ENCODE measurements around the gene TMEM123.

DNA sequence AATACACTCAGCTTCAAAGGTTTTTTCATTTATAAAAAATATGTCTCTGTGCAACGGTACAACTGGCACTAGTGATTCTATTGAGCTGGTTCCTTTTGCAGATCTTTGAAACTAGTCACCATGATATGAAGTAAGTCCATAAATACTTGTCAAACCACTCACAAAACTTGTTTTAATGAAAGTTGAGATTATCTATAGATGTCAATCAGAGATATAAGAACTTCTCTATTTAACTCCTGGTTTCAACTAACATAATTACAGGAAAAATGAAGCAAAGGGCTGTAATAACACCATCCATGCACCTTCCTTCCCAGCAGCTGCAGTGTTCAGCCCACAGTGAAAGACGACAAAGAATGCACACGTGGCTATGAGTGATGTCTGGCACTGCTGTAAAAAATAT is 44.7 kb downstream of the TMEM123 start:
- TF ChIP-seq CTCF (IDR thresholded peaks at IDR 0.05; ENCODE audit: borderline replicate concordance, extremely low read depth, low read length, poor library complexity, severe bottlenecking) (no peak), EZH2 (IDR thresholded peaks at IDR 0.05; ENCODE audit: borderline replicate concordance, low read depth, low read length, severe bottlenecking) (no peak)

Measured in DND-41 (cell line).